Activated B cell treated with CpG ODN at 0.5 μM for 24 hours (primary cell): ENCODE data around the gene NOTCH3. TPM values are rescaled to one million over a fixed set of nuclear protein-coding genes. Genes with fewer than 3 reads are reported as not detected.

Experiments used
- ATAC-seq: fragments of 200-7000 bp; cut with Tn5 transposase; one replicate; pipeline ENCODE4 v1.10.0; 2021; ENCODE audit warnings: low read depth, mild to moderate bottlenecking, moderate library complexity
- CTCF ChIA-PET: fragments of 350-600 bp; sonication (Branson Sonifier 250); formaldehyde crosslinking; loops from one replicate; lab custom pipeline; 2021; ENCODE audit warnings: antibody characterized with exemption; lab: Charles Lee
- POLR2A ChIA-PET: fragments of 350-600 bp; sonication (Branson Sonifier 250); formaldehyde crosslinking; loops from one replicate; lab custom pipeline; 2021; ENCODE audit warnings: antibody characterized with exemption; lab: Charles Lee
- DNase-seq: peaks from one replicate; pipeline ENCODE4 v3.0.0; 2022
- H3K27ac Mint-ChIP-seq: one replicate; pipeline ENCODE4 v1.8.0; 2020; ENCODE audit warnings: mixed read lengths
- H3K27me3 Mint-ChIP-seq: one replicate; pipeline ENCODE4 v1.8.0; 2021; ENCODE audit warnings: mixed read lengths
- H3K36me3 Mint-ChIP-seq: one replicate; pipeline ENCODE4 v1.8.0; 2021; ENCODE audit warnings: low read depth, mixed read lengths
- H3K4me1 Mint-ChIP-seq: one replicate; pipeline ENCODE4 v1.8.0; 2021; ENCODE audit warnings: mixed read lengths
- H3K4me3 Mint-ChIP-seq: one replicate; pipeline ENCODE4 v1.8.0; 2020; ENCODE audit warnings: mild to moderate bottlenecking, mixed read lengths
- H3K9me3 Mint-ChIP-seq: one replicate; pipeline ENCODE4 v1.8.0; 2020; ENCODE audit warnings: mixed read lengths
- CTCF ChIP-seq: fragments of 200-600 bp; IDR thresholded peaks from one replicate; pipeline ENCODE4 v1.8.0; 2022; ENCODE audit warnings: antibody characterized with exemption, mild to moderate bottlenecking
- intact Hi-C: fragments of 100-400 bp; cut with micrococcal nuclease; formaldehyde crosslinking; loops from one replicate; pipeline ENCODE4 v1.15.1; 2024
- total RNA-seq: library from RNA; stranded (reverse); gene quantifications from 2 replicates; pipeline ENCODE4 v1.2.3, GENCODE V29; 2022

NOTCH3 gene
- total RNA-seq, 1 donor from 2014 or later, result not detected

- no peaks in the 10 kb centered on the region for H3K36me3 Mint-ChIP-seq
- CTCF ChIA-PET, result interaction anchor here (3.6 kb wide), 1 partner anchor 57 kb away, joined by 37 read pairs; no protein-coding TSS in a partner anchor
- POLR2A ChIA-PET, result no interaction called here
- peaks cover 14% of the 10 kb centered on the region for H3K27me3 Mint-ChIP-seq
- no peaks in the 10 kb centered on the region for H3K4me1 Mint-ChIP-seq
- no peak for TF ChIP-seq CTCF
- no peak for ATAC-seq
- peaks cover 8% of the 10 kb centered on the region for H3K9me3 Mint-ChIP-seq
- H3K4me3 Mint-ChIP-seq, result no peak overlapping the region
- DNase-seq, result no peak
- no peak overlapping the region for H3K27ac Mint-ChIP-seq
- intact Hi-C loops, result loop anchor here (1.0 kb wide), 2 partner anchors 57 to 575 kb away; no protein-coding TSS in a partner anchor
These were observed 51.1 kb downstream of the NOTCH3 start for GRCh38 chr19:15149737-15150136.

- Mint-ChIP-seq H3K4me3 (no peak overlapping the region), H3K27ac (no peak overlapping the region), H3K4me1 (no peaks in the 10 kb centered on the region), H3K36me3 (no peaks in the 10 kb centered on the region), H3K27me3 (peaks cover 5% of the 10 kb centered on the region), H3K9me3 (no peaks in the 10 kb centered on the region)
- ChIA-PET POLR2A (no interaction called here), CTCF (interaction anchor here (0.6 to 1.0 kb wide), 3 partner anchors 55 to 274 kb away, joined by 3 read pairs; no protein-coding TSS in a partner anchor)
- no peak for TF ChIP-seq CTCF
- intact Hi-C loops, result no loop called here
- ATAC-seq, result no peak
- no peak for DNase-seq
These were observed 53.7 kb downstream of the NOTCH3 start for GRCh38 chr19:15147090-15147489.

- no peak overlapping the region for H3K27ac Mint-ChIP-seq
- no peak for DNase-seq
- H3K4me1 Mint-ChIP-seq, result no peaks in the 10 kb centered on the region
- ChIA-PET CTCF (no interaction called here), POLR2A (no interaction called here)
- intact Hi-C loops, result no loop called here
- H3K36me3 Mint-ChIP-seq, result no peaks in the 10 kb centered on the region
- peaks cover 3% of the 10 kb centered on the region for H3K9me3 Mint-ChIP-seq
- H3K27me3 Mint-ChIP-seq, result peaks cover 13% of the 10 kb centered on the region
- no peak for TF ChIP-seq CTCF
- no peak overlapping the region for H3K4me3 Mint-ChIP-seq
- ATAC-seq, result no peak
These were observed 56.6 kb downstream of the NOTCH3 start for GRCh38 chr19:15144046-15144646.

GRCh38 chr19:15142313-15142712 is 58.5 kb downstream of the NOTCH3 start:
- no peak for DNase-seq
- peaks cover 16% of the 10 kb centered on the region for H3K27me3 Mint-ChIP-seq
- no peaks in the 10 kb centered on the region for H3K36me3 Mint-ChIP-seq
- no peak overlapping the region for H3K4me3 Mint-ChIP-seq
- H3K27ac Mint-ChIP-seq, result no peak overlapping the region
- TF ChIP-seq CTCF, result no peak
- POLR2A ChIA-PET, result no interaction called here
- no peaks in the 10 kb centered on the region for H3K4me1 Mint-ChIP-seq
- intact Hi-C loops, result no loop called here
- CTCF ChIA-PET, result no interaction called here
- ATAC-seq, result no peak
- H3K9me3 Mint-ChIP-seq, result peaks cover 9% of the 10 kb centered on the region

GRCh38 chr19:15141143-15141542 is 59.7 kb downstream of the NOTCH3 start:
- ChIA-PET POLR2A (no interaction called here), CTCF (no interaction called here)
- Mint-ChIP-seq H3K4me3 (no peak overlapping the region), H3K36me3 (no peaks in the 10 kb centered on the region), H3K27me3 (peaks cover 21% of the 10 kb centered on the region), H3K27ac (no peak overlapping the region), H3K4me1 (no peaks in the 10 kb centered on the region), H3K9me3 (peaks cover 12% of the 10 kb centered on the region)
- DNase-seq, result no peak
- intact Hi-C loops, result no loop called here
- TF ChIP-seq CTCF, result no peak
- no peak for ATAC-seq
